K562 (cell line): ENCODE measurements around the gene TTC9C. TPM values are rescaled to one million over a fixed set of nuclear protein-coding genes. Genes with fewer than 3 reads are reported as not detected.
A peak's percentile ranks its signal among the peaks of the same experiment; 100 is the strongest.

ENCODE experiments used
- ATAC-seq: fragments of 200-7000 bp; cut with Tn5 transposase; 3 replicates; pipeline ENCODE4 v1.9.1; 2020; ENCODE audit warnings: moderate library complexity
- BruUV-seq: library from RNA; stranded (reverse); fragments of 400-500 nt; replicated peaks from 2 replicates; lab custom pipeline; 2021; lab: Mats Ljungman, UMichigan
- CTCF ChIA-PET: fragments of 300-600 bp; formaldehyde crosslinking; extraction: SDS; loops from one replicate; lab custom pipeline; 2021; ENCODE audit warnings: low intra/inter-chr PET ratio; lab: Yijun Ruan, JAX
- POLR2A ChIA-PET: fragments of 300-600, 350-650 bp; sonication (Branson Sonifier 250); formaldehyde crosslinking; extraction: SDS; loops from one replicate; lab custom pipeline; 2021; ENCODE audit warnings: antibody characterized with exemption, inconsistent platforms; lab: Yijun Ruan, JAX
- DNase-seq, 4 experiments: peaks; one replicate each; pipeline versions ENCODE4 v3.0.0 to v3.0.0-alpha.2; 2011 to 2018; ENCODE audit warnings: low spot score in 3 of 4, mixed read lengths in 3 of 4; ENCODE audit errors: extremely low read depth in 1 of 4
- FAIRE-seq: peaks from 2 replicates; lab custom pipeline; 2011; peaks lifted over from hg19 to GRCh38; lab: Jason Lieb, UNC
- H2AFZ ChIP-seq: 2 replicates; pipeline ENCODE4 v1.6.0; 2011; ENCODE audit warnings: low read depth, low read length, control low read depth, inconsistent platforms
- H3K27ac ChIP-seq: fragments of 200-600 bp; 3 replicates; pipeline ENCODE4 v1.8.0; 2011; ENCODE audit warnings: low read depth, mild to moderate bottlenecking, control low read depth, inconsistent platforms, low read length, moderate library complexity, mixed read lengths; ENCODE audit errors: extremely low read depth
- H3K27me3 ChIP-seq, 2 experiments: fragments of 300-600 bp in 1 of 2; 2 replicates in 1 of 2; 3 replicates in 1 of 2; pipeline versions ENCODE4 v1.6.0 to v1.8.0; 2011; ENCODE audit warnings: inconsistent platforms in 2 of 2, low read length in 2 of 2, mild to moderate bottlenecking in 1 of 2, mixed read lengths in 1 of 2, moderate library complexity in 1 of 2; ENCODE audit not compliant: control insufficient read depth in 2 of 2, insufficient read depth in 2 of 2
- H3K36me3 ChIP-seq: fragments of 300-600 bp; 3 replicates; pipeline ENCODE4 v1.8.0; 2011; ENCODE audit warnings: mild to moderate bottlenecking, low read length, inconsistent platforms; ENCODE audit not compliant: control insufficient read depth, insufficient read depth
- H3K4me1 ChIP-seq, 2 experiments: fragments of 200-600 bp in 1 of 2; replicated peaks in 1 of 2; 2 replicates in 1 of 2; 3 replicates in 1 of 2; pipeline versions ENCODE4 v1.5.1 to v1.8.0; 2011; ENCODE audit warnings: inconsistent platforms in 2 of 2, low read length in 2 of 2, mild to moderate bottlenecking in 1 of 2, mixed read lengths in 1 of 2, moderate library complexity in 1 of 2; ENCODE audit not compliant: control insufficient read depth in 2 of 2, insufficient read depth in 2 of 2
- H3K4me2 ChIP-seq: 2 replicates; pipeline ENCODE4 v1.6.1; 2011; ENCODE audit warnings: low read length, control low read depth, inconsistent platforms, mixed read lengths; ENCODE audit not compliant: insufficient read depth
- H3K4me3 ChIP-seq: fragments of 200-600 bp; sonication (generic), shearing (Covaris generic); 2 replicates; pipeline ENCODE4 v1.5.1; 2016; ENCODE audit warnings: control low read depth, inconsistent platforms
- H3K79me2 ChIP-seq: fragments of 200-600 bp; 3 replicates; pipeline ENCODE4 v1.8.0; 2011; ENCODE audit warnings: low read length, inconsistent platforms; ENCODE audit not compliant: control insufficient read depth, insufficient read depth
- H3K9ac ChIP-seq, 2 experiments: 2 replicates each; pipeline versions ENCODE4 v1.6.0 to v1.6.1; 2011; ENCODE audit warnings: low read depth in 2 of 2, low read length in 2 of 2, control low read depth in 1 of 2, inconsistent platforms in 1 of 2, mild to moderate bottlenecking in 1 of 2, mixed read lengths in 1 of 2; ENCODE audit not compliant: insufficient read depth in 1 of 2
- H3K9me1 ChIP-seq: one replicate; pipeline ENCODE4 v1.6.0; 2011; ENCODE audit warnings: inconsistent platforms, mild to moderate bottlenecking, low read length, moderate library complexity; ENCODE audit not compliant: control insufficient read depth, insufficient read depth
- H3K9me3 ChIP-seq: replicated peaks from 2 replicates; pipeline ENCODE4 v1.5.1; 2011; ENCODE audit warnings: low read depth, low read length, inconsistent platforms; ENCODE audit not compliant: control insufficient read depth, insufficient read depth
- H4K20me1 ChIP-seq: replicated peaks from 2 replicates; pipeline ENCODE4 v1.6.1; 2011; ENCODE audit warnings: low read length, inconsistent platforms, mixed read lengths; ENCODE audit not compliant: control insufficient read depth, insufficient read depth
- ATF1 ChIP-seq, 2 experiments: fragments of 450-650 bp in 1 of 2; IDR thresholded peaks; 2 replicates each; pipeline ENCODE4 v1.6.1; 2016; ENCODE audit warnings: missing compliant biosample characterization in 1 of 2, missing genetic modification characterization in 1 of 2
- DEAF1 ChIP-seq: fragments of 450-650 bp; formaldehyde crosslinking; IDR thresholded peaks from 2 replicates; pipeline ENCODE4 v1.4.0; 2020; ENCODE audit warnings: mild to moderate bottlenecking, moderate library complexity
- ETS1 ChIP-seq: conservative IDR thresholded peaks from 2 replicates; pipeline ENCODE4 v1.6.1; 2011; ENCODE audit warnings: low read depth, mild to moderate bottlenecking, low read length; ENCODE audit not compliant: control insufficient read depth
- HDAC8 ChIP-seq: fragments of 450-650 bp; IDR thresholded peaks from 2 replicates; pipeline ENCODE4 v1.6.1; 2016; ENCODE audit warnings: mild to moderate bottlenecking, missing genetic modification characterization, moderate library complexity, missing compliant biosample characterization
- KLF10 ChIP-seq: fragments of 250-450 bp; sonication (Bioruptor Pico); IDR thresholded peaks from 2 replicates; pipeline ENCODE4 v1.6.1; 2021; ENCODE audit warnings: matching md5 sums
- LCOR ChIP-seq: sonication (generic); formaldehyde crosslinking; IDR thresholded peaks from 2 replicates; pipeline ENCODE4 v1.8.0; 2022; ENCODE audit warnings: mild to moderate bottlenecking, missing genetic modification reagents
- MCM5 ChIP-seq: fragments of 450-650 bp; IDR thresholded peaks from 2 replicates; pipeline ENCODE4 v1.6.1; 2016; ENCODE audit warnings: low read depth
- NR3C1 ChIP-seq: sonication (generic); formaldehyde crosslinking; IDR thresholded peaks from 2 replicates; pipeline ENCODE4 v1.8.1; 2022; ENCODE audit warnings: missing genetic modification reagents
- SAP30 ChIP-seq: fragments of 200-600 bp; sonication (generic); IDR thresholded peaks from 2 replicates; pipeline ENCODE4 v1.6.1; 2012; ENCODE audit warnings: borderline replicate concordance, low read depth, mild to moderate bottlenecking, moderate library complexity, low read length, control low read depth, inconsistent platforms; ENCODE audit not compliant: insufficient read depth, poor library complexity, severe bottlenecking
- SMARCB1 ChIP-seq: IDR thresholded peaks from 2 replicates; pipeline ENCODE4 v1.6.1; 2011; ENCODE audit warnings: improper control_type of control experiment, low read depth; ENCODE audit not compliant: insufficient read length
- THAP12 ChIP-seq: fragments of 250-450 bp; sonication (Bioruptor Pico); IDR thresholded peaks from 2 replicates; pipeline ENCODE4 v1.9.0; 2021; ENCODE audit warnings: mild to moderate bottlenecking, inconsistent platforms
- USF2 ChIP-seq: sonication (generic); formaldehyde crosslinking; IDR thresholded peaks from 2 replicates; pipeline ENCODE4 v1.5.0; 2020; ENCODE audit warnings: missing genetic modification reagents
- ZNF778 ChIP-seq: fragments of 450-650 bp; formaldehyde crosslinking; IDR thresholded peaks from 2 replicates; pipeline ENCODE4 v1.4.0; 2020; ENCODE audit warnings: mild to moderate bottlenecking, moderate library complexity
- WGBS: fragments of 100-300 bp; shearing (Covaris generic); methylation state at CpG from one replicate; pipeline ENCODE4 v1.1.6; 2016; ENCODE audit warnings: low coverage, mixed read lengths; ENCODE audit not compliant: insufficient coverage; ENCODE audit errors: missing lambda C conversion rate; 5-methylcytosine and 5-hydroxymethylcytosine counted together
- in situ Hi-C: fragments of 300-500 bp; cut with MboI; formaldehyde crosslinking; loops from 4 replicates; pipeline ENCODE4 v1.15.0; 2018; ENCODE audit warnings: inconsistent platforms, mixed read lengths
- intact Hi-C: fragments of 100-400 bp; cut with micrococcal nuclease; formaldehyde crosslinking; loops from 2 replicates; pipeline ENCODE4 v1.14.2; 2022
- polyA plus RNA-seq, 8 experiments: library from polyadenylated mRNA; depleted of rRNA in 4 of 8; stranded (reverse) in 5 of 8; unstranded in 3 of 8; fragments of >200 nt; fragmentation: Nextera tagmentation in 2 of 8; fragmentation: Illumina TruSeq in 1 of 8; extraction: Ambion mirVana in 2 of 8; extraction: Trizol in 1 of 8; gene quantifications; 2 replicates each; pipeline versions ENCODE4 v1.2.1 to v1.2.3, GENCODE V29; 2011 to 2014; ENCODE audit warnings: inconsistent platforms in 1 of 8, missing spikeins in 1 of 8
- total RNA-seq, 7 experiments: library from RNA; depleted of rRNA in 6 of 7; stranded (reverse); fragments of >200 nt in 6 of 7; fragmentation: Illumina TruSeq in 2 of 7; extraction: Trizol in 2 of 7; gene quantifications; 2 replicates each; pipeline versions ENCODE4 v1.2.1 to v1.2.3, GENCODE V29; 2011 to 2021; ENCODE audit warnings: low replicate concordance in 1 of 7

The TTC9C gene
- total and polyA plus RNA-seq, 9 of the 15 experiments (the other 6 are each of a cell fraction or from before 2014, with no cell fraction given): 32.8 to 59.0 (median 37.1) TPM

- FAIRE-seq (no peak), ATAC-seq (no peak), DNase-seq (no peak)
- 22% methylated on average over 1 of the region's 1 CpG for WGBS
- Histone ChIP-seq H2AFZ (no peak overlapping the region), H3K4me3 (no peak overlapping the region), H3K4me1 (peaks cover 0 to 10% of the 10 kb centered on the region in 2 experiments; a peak in 3 of 5 replicates), H3K27me3 (no peaks in the 10 kb centered on the region), H3K9me3 (no peaks in the 10 kb centered on the region), H3K9ac (peak overlapping the region in 1 of 2 experiments; percentile 72; a peak in 1 of 4 replicates), H4K20me1 (no peaks in the 10 kb centered on the region), H3K4me2 (no peak overlapping the region), H3K27ac (no peak overlapping the region), H3K79me2 (no peaks in the 10 kb centered on the region), H3K36me3 (peaks cover 33% of the 10 kb centered on the region), H3K9me1 (no peaks in the 10 kb centered on the region)
- POLR2A ChIA-PET: interaction anchor here (0.7 to 1.9 kb wide), 6 partner anchors 8 to 117 kb away, joined by 3 to 11 read pairs (median 4); partner anchors contain the start of genes C11orf98, CSKMT, NXF1 and UQCC3
- no TSS peak for BruUV-seq
- CTCF ChIA-PET: no interaction called here
- intact Hi-C loops: no loop called here
- in situ Hi-C loops: no loop called here
- TF ChIP-seq NR3C1 (CRISPR knock-in tag): no peak
- TF ChIP-seq USF2 (CRISPR knock-in tag): no peak
- no peak for TF ChIP-seq MCM5
- no peak for TF ChIP-seq DEAF1 (CRISPR knock-in tag)
- no peak for TF ChIP-seq ZNF778 (CRISPR knock-in tag)
- no peak for TF ChIP-seq HDAC8
- TF ChIP-seq SAP30: no peak
- no peak for TF ChIP-seq ETS1
- TF ChIP-seq THAP12 (CRISPR knock-in tag): no peak
- no peak for TF ChIP-seq LCOR (CRISPR knock-in tag)
- TF ChIP-seq ATF1 (CRISPR knock-in tag; IDR thresholded peaks at IDR 0.05): no peak
- TF ChIP-seq ATF1 (tag; IDR thresholded peaks at IDR 0.05): no peak
- TF ChIP-seq SMARCB1: no peak
- TF ChIP-seq KLF10: no peak
Observed at GRCh38 chr11:62688491-62688890, 39.8 kb upstream of the TTC9C start.
